AG08395 (cell line): ENCODE data around the gene NOL4L.
A peak's percentile ranks its signal among the peaks of the same experiment; 100 is the strongest.

Experiments
- DNase-seq: peaks from one replicate; pipeline ENCODE4 v3.0.0; 2012; ENCODE audit warnings: mixed read lengths, low spot score

The NOL4L gene

DNA sequence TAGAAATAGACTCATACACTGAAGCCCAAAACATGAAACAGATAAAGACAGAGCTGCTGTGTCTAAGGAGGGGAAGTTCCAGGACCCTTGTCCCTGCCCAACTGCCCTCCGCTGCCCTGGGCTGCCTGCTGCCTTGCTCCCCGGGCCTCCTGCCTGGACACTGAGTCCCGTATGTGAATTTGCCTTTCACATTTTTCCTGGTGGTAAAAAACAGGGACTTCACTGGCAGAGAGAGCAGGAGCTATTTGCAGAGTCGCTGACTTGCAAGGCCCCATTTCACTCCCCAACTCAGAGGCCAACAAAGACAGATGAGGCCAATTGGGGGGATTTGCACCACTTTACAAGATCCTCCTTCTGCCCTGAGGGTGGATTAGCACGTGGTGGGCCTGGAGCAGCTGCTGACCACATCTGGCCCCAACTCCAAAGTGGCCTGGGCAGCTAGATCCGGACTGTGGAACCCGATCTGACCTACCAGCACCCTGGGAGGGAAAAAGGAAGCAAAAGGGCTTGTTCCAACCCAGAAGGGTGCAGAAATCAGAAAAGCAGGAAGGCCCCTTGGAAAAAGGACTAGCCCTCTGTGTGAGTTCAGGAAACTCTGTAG lies 61.4 kb downstream of the NOL4L start:
- DNase-seq: no peak

DNA sequence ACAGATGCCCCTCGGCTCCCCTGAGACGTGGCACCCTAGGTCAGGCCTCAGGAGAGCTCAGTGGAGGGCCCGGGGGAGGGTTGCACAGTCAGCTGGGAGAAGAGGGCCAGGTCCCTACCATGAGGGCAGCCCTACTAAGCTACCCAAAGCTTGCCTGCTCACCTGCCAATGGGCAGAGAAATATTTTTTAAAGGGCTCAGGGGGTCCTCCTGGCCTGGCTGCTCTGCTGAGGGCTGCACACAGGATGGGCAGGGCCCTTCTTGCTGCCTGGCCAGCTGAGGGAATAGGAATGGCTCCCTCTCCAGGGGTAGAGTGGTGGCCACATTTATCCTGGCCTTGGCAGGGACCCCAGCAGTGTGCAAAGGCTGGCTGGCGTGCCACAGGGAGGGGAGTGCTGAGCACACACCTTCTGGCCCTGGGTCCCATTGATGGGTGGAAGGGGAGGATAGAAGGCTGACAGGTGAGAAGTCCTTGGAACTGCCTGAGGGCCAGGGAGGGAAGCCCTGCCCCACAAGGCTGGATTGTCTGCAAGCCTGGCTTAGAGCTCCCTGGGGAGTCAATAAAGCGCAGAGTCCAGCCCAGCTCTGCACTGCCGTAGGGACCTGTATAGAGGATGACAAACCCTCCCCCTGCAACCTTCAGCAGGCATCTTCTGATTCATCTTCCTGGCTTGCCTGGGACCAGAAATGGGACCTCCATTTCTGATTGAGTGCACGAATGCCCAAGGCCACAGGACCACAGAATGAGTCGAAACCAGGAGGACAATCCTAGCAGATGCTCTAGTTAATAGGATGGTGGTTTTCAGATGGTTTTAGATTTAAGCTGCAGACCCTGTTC lies 62.1 kb downstream of the NOL4L start:
- DNase-seq: peak; percentile 32

DNA sequence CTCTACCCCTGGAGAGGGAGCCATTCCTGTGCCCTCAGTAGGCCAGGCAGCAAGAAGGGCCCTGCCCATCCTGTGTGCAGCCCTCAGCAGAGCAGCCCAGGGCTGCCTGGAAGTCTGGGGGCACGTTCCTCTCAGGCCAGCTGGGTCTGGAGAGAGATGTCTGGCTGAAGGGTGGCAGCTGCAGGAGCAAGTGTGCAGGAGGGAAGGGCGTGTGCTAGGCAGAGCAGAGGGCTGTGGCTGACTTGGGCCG lies 62.7 kb downstream of the NOL4L start:
- no peak for DNase-seq

DNA sequence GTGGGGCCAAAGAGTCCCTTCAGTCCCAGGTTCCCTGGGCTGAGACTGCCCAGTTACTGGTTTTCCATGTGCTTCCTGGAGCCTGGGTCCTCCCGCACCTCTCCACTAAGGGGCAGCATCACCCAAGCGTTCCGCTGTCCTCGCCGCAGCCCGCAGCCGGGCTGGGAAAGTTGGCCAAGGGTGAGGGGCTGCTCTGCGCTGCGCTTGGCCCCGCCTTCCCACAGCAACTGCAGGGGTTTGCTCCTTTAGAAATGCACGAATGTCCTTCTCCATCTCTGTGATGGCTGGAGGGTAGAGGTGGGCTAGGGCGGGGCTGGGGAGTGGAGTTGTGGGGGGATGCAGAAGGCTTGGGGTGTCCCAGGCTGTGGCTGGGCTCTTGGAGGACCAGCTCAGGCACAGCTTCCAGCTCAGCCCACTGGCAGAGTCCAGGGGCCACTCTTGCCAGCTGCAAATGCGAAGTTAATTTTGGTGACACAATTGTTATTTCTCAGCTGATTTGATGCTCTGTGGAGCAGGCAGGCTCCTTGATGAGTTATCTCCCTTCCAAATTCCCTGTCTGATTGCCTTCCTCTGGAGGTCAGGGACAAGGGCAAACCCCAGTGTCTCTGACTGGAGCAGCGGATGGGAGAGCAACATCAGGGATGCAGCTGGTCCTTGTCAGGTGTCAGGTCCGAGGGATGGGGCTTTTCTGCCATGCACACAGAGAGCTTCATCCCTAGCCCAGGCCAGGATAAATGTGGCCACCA lies 63.2 kb downstream of the NOL4L start:
- DNase-seq: peak; percentile 86

GRCh38 chr20:32520927-32521203 lies 64.3 kb downstream of the NOL4L start:
- no peak for DNase-seq

DNA sequence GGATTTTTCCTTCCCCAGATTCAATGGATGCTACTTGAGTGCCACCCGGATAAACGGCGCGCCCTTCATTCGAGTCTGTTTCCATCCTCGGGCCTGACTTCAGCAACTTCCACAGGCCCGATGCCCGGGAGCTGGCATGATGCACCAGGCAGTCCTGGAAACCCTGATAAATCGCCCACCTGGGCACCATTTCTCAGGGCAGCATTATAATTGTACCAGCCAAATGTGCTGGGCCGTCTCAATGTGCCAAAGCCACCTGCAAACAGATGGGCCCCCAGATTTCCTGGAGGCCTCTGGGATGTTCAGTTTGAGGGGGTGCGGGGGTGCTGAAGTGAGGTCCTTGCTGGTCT lies 65.8 kb downstream of the NOL4L start:
- no peak for DNase-seq

DNA sequence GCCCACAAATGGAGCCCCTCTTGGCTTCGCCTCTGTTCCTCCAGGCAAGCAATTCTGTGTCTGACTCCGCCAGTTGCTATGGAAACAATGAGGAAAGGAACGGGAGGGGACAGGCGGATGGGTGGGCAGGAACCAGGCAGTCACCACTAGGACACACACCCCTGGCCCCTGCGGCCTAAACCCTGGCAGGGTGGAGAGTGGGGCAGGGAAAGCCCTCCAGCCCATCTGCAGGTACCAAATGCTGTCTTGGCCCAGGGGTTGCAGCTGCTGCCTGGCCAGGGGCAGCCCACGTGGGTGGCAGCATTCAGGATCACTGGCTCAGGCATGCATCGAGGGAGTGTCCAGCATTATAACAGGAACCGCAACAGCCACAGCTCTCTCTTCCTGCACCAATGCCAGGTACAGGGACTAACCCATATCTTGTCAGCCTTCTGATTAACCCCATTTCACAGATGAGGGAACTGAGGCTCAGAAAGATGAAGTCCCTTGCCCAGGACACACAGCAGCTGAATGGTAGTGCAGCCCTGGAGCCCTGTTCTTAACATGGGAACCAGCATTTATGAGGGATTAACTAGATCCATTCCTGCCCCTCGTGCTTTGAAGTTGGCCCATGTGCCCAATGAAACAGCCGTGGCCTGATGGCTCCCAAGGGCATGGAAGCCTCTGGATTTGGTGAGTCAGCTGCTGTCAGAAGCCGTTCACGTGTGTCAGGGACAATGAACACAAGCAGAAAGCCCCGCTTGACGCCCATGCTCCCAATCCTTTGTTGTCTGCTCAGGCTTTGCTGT lies 66.3 kb downstream of the NOL4L start:
- DNase-seq: no peak

GRCh38 chr20:32517914-32518592 lies 67.1 kb downstream of the NOL4L start:
- no peak for DNase-seq

DNA sequence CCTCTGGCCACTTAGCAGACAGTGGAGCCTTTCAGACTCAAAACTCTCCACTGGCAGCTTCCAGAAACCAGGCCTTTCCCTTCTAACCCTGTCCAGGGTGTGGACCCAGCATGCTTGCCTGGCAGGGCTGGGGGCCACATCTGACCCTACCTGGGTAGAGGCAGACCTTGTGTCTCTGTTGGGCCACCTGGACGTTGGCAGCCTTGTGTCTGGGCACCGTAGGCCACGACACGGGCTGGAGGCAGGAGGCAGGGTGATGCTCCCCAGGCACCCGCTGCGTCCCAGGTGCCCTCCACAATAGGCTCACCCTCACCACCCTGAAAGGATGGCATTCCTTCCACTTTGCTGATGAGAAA lies 67.6 kb downstream of the NOL4L start:
- DNase-seq: no peak

- no peak for DNase-seq
Observed at GRCh38 chr20:32516583-32517517, 68.3 kb downstream of the NOL4L start.

DNA sequence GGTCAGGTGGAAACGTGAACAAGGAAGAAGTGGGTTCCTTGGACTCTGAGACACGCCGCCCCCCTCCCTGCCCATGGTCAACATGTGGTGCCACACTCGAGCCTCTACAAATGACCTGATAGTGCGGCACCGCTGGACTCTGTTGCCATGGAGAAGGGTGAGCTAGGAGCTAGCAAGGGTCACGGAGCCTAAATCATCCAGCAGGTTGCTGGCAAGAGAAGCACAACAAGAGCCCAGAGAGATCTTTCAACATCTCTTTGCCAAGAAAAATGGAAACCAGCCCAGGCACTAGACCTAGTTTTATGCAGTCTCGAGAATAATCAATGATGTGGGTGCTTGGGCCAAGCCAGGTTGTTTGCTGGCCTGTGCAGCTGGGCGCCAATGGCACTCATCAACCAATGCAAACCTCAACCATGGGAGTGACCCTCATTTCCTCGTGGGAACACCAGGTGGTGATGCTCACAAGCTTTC lies 69.5 kb downstream of the NOL4L start:
- DNase-seq: no peak

DNA sequence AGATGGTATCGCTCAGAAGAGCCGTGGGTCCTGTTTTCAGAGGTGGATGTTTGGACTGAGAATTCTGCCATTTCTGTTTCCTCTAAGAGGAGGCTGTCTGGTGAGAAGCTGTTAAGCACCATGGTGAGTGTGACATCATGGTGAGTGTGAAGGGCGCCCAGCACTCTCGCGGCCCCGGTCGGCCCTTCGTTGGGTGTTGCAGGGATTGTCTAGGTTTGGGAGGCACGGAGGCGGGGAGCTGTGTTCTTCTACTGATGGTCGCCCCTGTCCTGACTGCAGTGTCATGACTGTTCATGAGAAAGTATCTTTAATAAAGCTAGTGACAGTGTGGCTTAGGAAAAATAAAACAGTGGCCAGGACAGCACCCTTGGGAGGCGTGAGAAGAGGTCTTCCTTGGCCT lies 70.4 kb downstream of the NOL4L start:
- no peak for DNase-seq

GRCh38 chr20:32513031-32513866 lies 71.9 kb downstream of the NOL4L start:
- DNase-seq: no peak

GRCh38 chr20:32512047-32512385 lies 73.1 kb downstream of the NOL4L start:
- no peak for DNase-seq

- DNase-seq: no peak
Observed at GRCh38 chr20:32511358-32512046, 73.6 kb downstream of the NOL4L start.

DNA sequence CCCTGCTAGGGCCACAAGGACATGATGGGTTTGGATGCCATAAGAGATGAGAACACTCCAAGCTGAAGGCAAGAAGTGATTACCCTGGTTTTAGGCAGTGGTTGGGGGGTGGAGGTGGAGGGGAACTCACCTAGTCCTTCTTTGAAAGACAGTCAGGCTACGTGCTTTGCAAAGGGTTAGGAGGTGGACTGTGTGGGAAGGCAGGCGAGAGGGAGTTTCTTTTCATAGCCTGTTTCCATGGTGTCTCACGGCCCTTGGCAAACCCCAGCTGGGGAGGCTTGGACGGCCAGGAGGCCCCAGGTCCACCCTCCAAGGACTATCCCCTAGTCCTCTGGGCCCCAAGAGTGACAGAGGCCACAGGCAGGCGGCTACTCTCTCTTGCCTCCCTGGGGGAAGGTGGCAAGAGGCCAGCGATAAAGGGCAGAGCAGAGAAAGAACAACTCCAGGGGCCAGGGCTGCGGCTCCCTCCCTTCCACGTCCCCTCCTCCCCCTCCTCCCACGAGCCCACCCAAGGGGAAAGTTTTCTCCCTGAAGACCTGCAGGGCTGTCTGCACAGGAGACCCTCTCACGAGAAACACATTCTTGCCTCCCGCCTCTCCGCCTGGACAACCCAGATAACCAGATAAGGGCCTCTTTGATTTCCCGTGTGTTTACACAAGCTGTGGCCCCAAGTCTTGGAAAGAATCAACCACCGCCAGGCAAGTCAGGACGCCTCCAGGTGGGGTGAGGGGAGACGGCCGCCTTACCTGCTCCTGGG lies 74.4 kb downstream of the NOL4L start:
- no peak for DNase-seq

GRCh38 chr20:32510120-32510600 lies 75.0 kb downstream of the NOL4L start:
- no peak for DNase-seq

- DNase-seq: no peak
Observed at GRCh38 chr20:32509639-32510066, 75.5 kb downstream of the NOL4L start.

GRCh38 chr20:32508775-32509119 lies 76.4 kb downstream of the NOL4L start:
- no peak for DNase-seq
